HG03039 (cell line): ENCODE results near the gene APOL6.
"Not testable (repeated sequence)": the region's sequence is repeated elsewhere in the genome, so short reads cannot be mapped to it uniquely, and the experiment has no call there.

ENCODE experiments used
- ATAC-seq: cut with Tn5 transposase; IDR thresholded peaks from one replicate; pipeline ENCODE4 v1.9.1; 2021; ENCODE audit warnings: mild to moderate bottlenecking, moderate library complexity; ENCODE audit not compliant: unreplicated experiment

Gene APOL6

GRCh38 chr22:35634943-35635540 is 13.2 kb upstream of the APOL6 start:
- no peak for ATAC-seq

- ATAC-seq = no peak
Measured at GRCh38 chr22:35637254-35637653, 11.0 kb upstream of the APOL6 start.

- no peak for ATAC-seq
Measured at GRCh38 chr22:35638001-35638400, 10.2 kb upstream of the APOL6 start.

- no peak for ATAC-seq
Measured at GRCh38 chr22:35638410-35638809, 9.8 kb upstream of the APOL6 start.

GRCh38 chr22:35641494-35642120 is 6.6 kb upstream of the APOL6 start:
- ATAC-seq = no peak

GRCh38 chr22:35642305-35642741 is 5.9 kb upstream of the APOL6 start:
- no peak for ATAC-seq

GRCh38 chr22:35643991-35644390 is 4.3 kb upstream of the APOL6 start:
- no peak for ATAC-seq

- no peak for ATAC-seq
Measured at GRCh38 chr22:35645646-35646045, 2.6 kb upstream of the APOL6 start.

GRCh38 chr22:35649026-35649553 is 844 bp downstream of the APOL6 start:
- no peak for ATAC-seq

GRCh38 chr22:35649636-35650250 is 1.5 kb downstream of the APOL6 start:
- no peak for ATAC-seq

GRCh38 chr22:35651085-35651484 is 2.8 kb downstream of the APOL6 start:
- no peak for ATAC-seq

- no peak for ATAC-seq
Measured at GRCh38 chr22:35653824-35654223, 5.6 kb downstream of the APOL6 start.

GRCh38 chr22:35656284-35656752 is 8.1 kb downstream of the APOL6 start:
- no peak for ATAC-seq

- ATAC-seq = no peak
Measured at GRCh38 chr22:35657571-35658312, 9.5 kb downstream of the APOL6 start.

- no peak for ATAC-seq
Measured at GRCh38 chr22:35660291-35661127, 12.3 kb downstream of the APOL6 start.

- ATAC-seq = no peak
Measured at GRCh38 chr22:35661464-35661863, 13.2 kb downstream of the APOL6 start.

- ATAC-seq = no peak
Measured at GRCh38 chr22:35662914-35663313, 14.7 kb downstream of the APOL6 start.

GRCh38 chr22:35663371-35663770 is 15.1 kb downstream of the APOL6 start:
- ATAC-seq = no peak

- ATAC-seq = no peak
Measured at GRCh38 chr22:35664955-35665587, 16.8 kb downstream of the APOL6 start.

- ATAC-seq = not testable (repeated sequence)
Measured at GRCh38 chr22:35666699-35667098, 18.5 kb downstream of the APOL6 start.
